Stimulated activated CD4-positive, alpha-beta T cell treated with anti-CD3 and anti-CD28 coated beads, Interleukin-1b, Interleukin-23, amount 100 ng/mL, for 48 hours (primary cell): ENCODE results near the gene RSPH10B2.
"Not testable (repeated sequence)": the region's sequence is repeated elsewhere in the genome, so short reads cannot be mapped to it uniquely, and the experiment has no call there.

Experiments
- DNase-seq: peaks from one replicate; pipeline ENCODE4 v3.0.0-alpha.2; 2020

The RSPH10B2 gene

DNA sequence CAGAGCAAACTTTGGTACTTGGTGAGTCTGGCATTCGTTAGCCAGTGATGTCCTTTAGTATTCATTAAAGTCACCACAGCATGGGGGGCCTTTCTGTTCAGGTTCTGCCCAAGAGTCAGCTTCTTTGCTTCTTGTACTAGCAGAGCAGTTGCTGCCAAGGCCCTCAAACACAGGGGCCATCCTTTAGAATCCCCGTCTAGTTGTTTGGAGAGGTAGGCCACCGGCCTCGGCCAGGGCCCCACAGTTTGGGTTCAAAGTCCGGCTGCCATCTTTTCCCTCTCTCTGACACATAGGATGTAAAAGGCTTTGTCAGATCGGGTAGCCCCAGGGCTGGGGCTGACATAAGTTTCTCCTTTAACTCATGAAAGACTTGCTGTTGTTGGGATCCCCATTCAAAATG is 89.8 kb downstream of the RSPH10B2 start:
- DNase-seq = not testable (repeated sequence)

GRCh38 chr7:6845971-6846449 is 92.1 kb downstream of the RSPH10B2 start:
- DNase-seq = not testable (repeated sequence)

GRCh38 chr7:6847751-6848150 is 93.8 kb downstream of the RSPH10B2 start:
- not testable (repeated sequence) for DNase-seq
